Endothelial cell of umbilical vein (primary cell): ENCODE results near the gene LBHD2. TPM values are rescaled to one million over a fixed set of nuclear protein-coding genes. Genes with fewer than 3 reads are reported as not detected.

Experiments used
- BruUV-seq: library from RNA; stranded (reverse); fragments of 400-500 nt; replicated peaks from 2 replicates; lab custom pipeline; 2021; lab: Mats Ljungman, UMichigan
- CTCF ChIA-PET: fragments of 300-600, 350-600 bp; sonication (Branson Sonifier 250); formaldehyde crosslinking; loops from one replicate; lab custom pipeline; 2021; ENCODE audit warnings: antibody characterized with exemption, inconsistent platforms; lab: Charles Lee
- POLR2A ChIA-PET: fragments of 300-600, 350-600 bp; sonication (Branson Sonifier 250); formaldehyde crosslinking; loops from one replicate; lab custom pipeline; 2021; ENCODE audit warnings: antibody characterized with exemption, inconsistent platforms; lab: Charles Lee
- DNase-seq: peaks from one replicate; pipeline ENCODE4 v3.0.0-alpha.2; 2011; ENCODE audit warnings: low read depth, low spot score
- FAIRE-seq: peaks from 2 replicates; lab custom pipeline; 2011; peaks lifted over from hg19 to GRCh38; lab: Jason Lieb, UNC
- H2AFZ ChIP-seq: 2 replicates; pipeline ENCODE4 v1.6.0; 2012; ENCODE audit warnings: low read depth, low read length, control low read depth, inconsistent platforms
- H3K27ac ChIP-seq: 2 replicates; pipeline ENCODE4 v1.5.1; 2011; ENCODE audit warnings: low read depth, mild to moderate bottlenecking, control low read depth, low read length, moderate library complexity; ENCODE audit not compliant: insufficient read depth
- H3K27me3 ChIP-seq, 2 experiments: 2 replicates each; pipeline versions ENCODE4 v1.6.0 to v1.6.1; 2011; ENCODE audit warnings: low read length in 2 of 2, mixed read lengths in 1 of 2; ENCODE audit not compliant: control insufficient read depth in 2 of 2, insufficient read depth in 2 of 2
- H3K36me3 ChIP-seq, 2 experiments: 2 replicates in 1 of 2; 3 replicates in 1 of 2; pipeline ENCODE4 v1.5.1; 2011; ENCODE audit warnings: low read length in 2 of 2, mild to moderate bottlenecking in 1 of 2, moderate library complexity in 1 of 2; ENCODE audit not compliant: control insufficient read depth in 2 of 2, insufficient read depth in 2 of 2; ENCODE audit errors: extremely low read depth in 1 of 2
- H3K4me1 ChIP-seq: 3 replicates; pipeline ENCODE4 v1.5.1; 2011; ENCODE audit warnings: mild to moderate bottlenecking, low read length; ENCODE audit not compliant: control insufficient read depth, insufficient read depth; ENCODE audit errors: extremely low read depth
- H3K4me2 ChIP-seq: 2 replicates; pipeline ENCODE4 v1.6.1; 2011; ENCODE audit warnings: low read length, control low read depth, mixed read lengths; ENCODE audit not compliant: insufficient read depth
- H3K4me3 ChIP-seq, 3 experiments: fragments of 200-600 bp in 1 of 3; sonication (generic), shearing (Covaris generic) in 1 of 3; replicated peaks in 1 of 3; 2 replicates each; pipeline ENCODE4 v1.5.1; 2011 to 2016; ENCODE audit warnings: control low read depth in 3 of 3, low read length in 3 of 3, mild to moderate bottlenecking in 2 of 3, inconsistent platforms in 1 of 3, low read depth in 1 of 3, moderate library complexity in 1 of 3; ENCODE audit not compliant: insufficient read depth in 1 of 3
- H3K79me2 ChIP-seq: 2 replicates; pipeline ENCODE4 v1.6.0; 2012; ENCODE audit warnings: low read length, inconsistent platforms; ENCODE audit not compliant: control insufficient read depth, insufficient read depth
- H3K9ac ChIP-seq: replicated peaks from 2 replicates; pipeline ENCODE3; 2011; ENCODE audit warnings: low read length, control low read depth; ENCODE audit not compliant: insufficient read depth; ENCODE audit errors: extremely low read depth
- H3K9me1 ChIP-seq: replicated peaks from 3 replicates; pipeline ENCODE4 v1.6.0; 2011; ENCODE audit warnings: mild to moderate bottlenecking, low read length; ENCODE audit not compliant: control insufficient read depth, insufficient read depth; ENCODE audit errors: extremely low read depth
- H3K9me3 ChIP-seq: replicated peaks from 2 replicates; pipeline ENCODE4 v1.5.1; 2012; ENCODE audit warnings: low read length, inconsistent platforms; ENCODE audit not compliant: control insufficient read depth, insufficient read depth
- H4K20me1 ChIP-seq: replicated peaks from 2 replicates; pipeline ENCODE3; 2011; ENCODE audit warnings: mild to moderate bottlenecking, low read length; ENCODE audit not compliant: control insufficient read depth, insufficient read depth; ENCODE audit errors: extremely low read depth
- EZH2 ChIP-seq: IDR thresholded peaks from 2 replicates; pipeline ENCODE4 v1.6.1; 2012; ENCODE audit warnings: borderline replicate concordance, low read depth, mild to moderate bottlenecking, moderate library complexity, low read length, inconsistent platforms; ENCODE audit not compliant: severe bottlenecking
- FOS ChIP-seq: IDR thresholded peaks from 2 replicates; pipeline ENCODE4 v1.6.1; 2011; ENCODE audit warnings: mild to moderate bottlenecking, low read length, moderate library complexity, borderline replicate concordance; ENCODE audit not compliant: insufficient read depth
- GATA2 ChIP-seq: IDR thresholded peaks from 2 replicates; pipeline ENCODE4 v1.7.0; 2011; ENCODE audit warnings: low read depth, mild to moderate bottlenecking, moderate library complexity, mixed read lengths, low read length; ENCODE audit not compliant: insufficient read length, insufficient read depth
- JUN ChIP-seq: IDR thresholded peaks from 2 replicates; pipeline ENCODE4 v1.6.1; 2011; ENCODE audit warnings: borderline replicate concordance, low read depth; ENCODE audit not compliant: insufficient read length, insufficient read depth
- MAX ChIP-seq: IDR thresholded peaks from 2 replicates; pipeline ENCODE4 v1.6.1; 2011; ENCODE audit not compliant: insufficient read depth, insufficient read length
- MYC ChIP-seq: IDR thresholded peaks from one replicate; pipeline ENCODE4 v1.6.1; 2011; ENCODE audit warnings: mild to moderate bottlenecking, low read depth, low read length
- POLR2A ChIP-seq: IDR thresholded peaks from 2 replicates; pipeline ENCODE4 v1.6.1; 2012; ENCODE audit warnings: low read depth, mild to moderate bottlenecking, control low read depth, low read length
- POLR2AphosphoS5 ChIP-seq: IDR thresholded peaks from 2 replicates; pipeline ENCODE4 v1.6.1; 2012; ENCODE audit warnings: low read depth, mild to moderate bottlenecking, control low read depth, low read length, moderate library complexity; ENCODE audit not compliant: insufficient read depth
- dilution Hi-C: fragments of 300-500 bp; cut with MboI; formaldehyde crosslinking; loops from one replicate; pipeline ENCODE4 v1.15.0; 2019; ENCODE audit warnings: low sequenced_read_pairs; ENCODE audit not compliant: extremely low pct_ligation_motif_present
- intact Hi-C: fragments of 100-400 bp; cut with micrococcal nuclease; formaldehyde crosslinking; loops from one replicate; pipeline ENCODE4 v1.10.0; 2022
- polyA plus RNA-seq, 4 experiments: library from polyadenylated mRNA; depleted of rRNA in 3 of 4; stranded (reverse) in 3 of 4; unstranded in 1 of 4; fragments of >200 nt; gene quantifications; 2 replicates each; pipeline versions ENCODE4 v1.2.1 to v1.2.3, GENCODE V29; 2011 to 2012; ENCODE audit warnings: missing spikeins in 1 of 4
- total RNA-seq: library from RNA; stranded (reverse); gene quantifications from 2 replicates; pipeline ENCODE4 v1.2.3, GENCODE V29; 2021

Gene LBHD2
- total and polyA plus RNA-seq, 2 donors (not counting 3 experiments of a cell fraction or from before 2014, with no cell fraction given), result not detected

- H3K9me3 ChIP-seq, result no peaks in the 10 kb centered on the region
- H3K4me1 ChIP-seq, result peaks cover 29% of the 10 kb centered on the region
- POLR2A ChIA-PET, result no interaction called here
- H2AFZ ChIP-seq, result peak overlapping the region; percentile 8
- H3K79me2 ChIP-seq, result no peaks in the 10 kb centered on the region
- no peaks in the 10 kb centered on the region for H3K9me1 ChIP-seq
- no peak overlapping the region for H3K4me2 ChIP-seq
- no peaks in the 10 kb centered on the region for H3K27me3 ChIP-seq
- CTCF ChIA-PET, result interaction anchor here (1.0 to 2.2 kb wide), 3 partner anchors 14 to 16 kb away, joined by 3 to 15 read pairs (median 4); no protein-coding TSS in a partner anchor
- dilution Hi-C loops, result no loop called here
- TF ChIP-seq FOS (no peak), JUN (no peak), POLR2AphosphoS5 (no peak), MAX (no peak)
- intact Hi-C loops, result loop anchor here (10.0 kb wide), 1 partner anchor 264 kb away; the partner anchor contains the start of gene MARK3
- no peak overlapping the region for H3K4me3 ChIP-seq
- H3K36me3 ChIP-seq, result no peaks in the 10 kb centered on the region
- peak; percentile 72 for FAIRE-seq
- DNase-seq, result peak; percentile 45
- H3K9ac ChIP-seq, result no peak overlapping the region
- no peak overlapping the region for H3K27ac ChIP-seq
- H4K20me1 ChIP-seq, result no peaks in the 10 kb centered on the region
- BruUV-seq, result no TSS peak
These were observed 37.3 kb downstream of the LBHD2 start for GRCh38 chr14:103121121-103121845.

- Histone ChIP-seq H3K36me3 (no peaks in the 10 kb centered on the region), H3K4me2 (peak overlapping the region; percentile 8), H3K79me2 (no peaks in the 10 kb centered on the region), H3K4me1 (peaks cover 32% of the 10 kb centered on the region), H2AFZ (peak overlapping the region; percentile 9), H4K20me1 (no peaks in the 10 kb centered on the region), H3K9me3 (no peaks in the 10 kb centered on the region), H3K9me1 (no peaks in the 10 kb centered on the region), H3K27ac (peak overlapping the region; percentile 42), H3K9ac (no peak overlapping the region), H3K27me3 (no peaks in the 10 kb centered on the region), H3K4me3 (no peak overlapping the region)
- intact Hi-C loops, result loop anchor here (2.0 to 10.0 kb wide), 2 partner anchors 13 to 263 kb away; partner anchors contain the start of gene MARK3
- BruUV-seq, result no TSS peak
- FAIRE-seq (peak; percentile 88), DNase-seq (peak; percentile 73)
- no peak for TF ChIP-seq FOS
- no peak for TF ChIP-seq MAX
- TF ChIP-seq MYC, result no peak
- no peak for TF ChIP-seq POLR2AphosphoS5
- no peak for TF ChIP-seq EZH2
- no peak for TF ChIP-seq GATA2
- no peak for TF ChIP-seq POLR2A
- no peak for TF ChIP-seq JUN
- dilution Hi-C loops, result no loop called here
- POLR2A ChIA-PET, result no interaction called here
- CTCF ChIA-PET, result interaction anchor here (1.0 to 2.2 kb wide), 2 partner anchors 15 to 17 kb away, joined by 3 to 15 read pairs; no protein-coding TSS in a partner anchor
These were observed 38.0 kb downstream of the LBHD2 start for GRCh38 chr14:103121846-103122584.
